Neural cell (in vitro differentiated cells): ENCODE results near the gene SHROOM2. TPM values are rescaled to one million over a fixed set of nuclear protein-coding genes. Genes with fewer than 3 reads are reported as not detected.

ENCODE experiments used
- H2AFZ ChIP-seq: fragments of 200-600, 300-800 bp; sonication (generic), shearing (Covaris generic); 2 replicates; pipeline ENCODE4 v1.6.0; 2014; ENCODE audit warnings: low read depth, mild to moderate bottlenecking, antibody characterized with exemption, low read length, moderate library complexity
- H3F3A ChIP-seq: fragments of 200-600 bp; shearing (Covaris generic); 2 replicates; pipeline ENCODE4 v1.6.1; 2016; ENCODE audit warnings: mild to moderate bottlenecking, moderate library complexity, mixed read lengths, antibody characterized with exemption, low read length; ENCODE audit not compliant: insufficient read depth, poor library complexity, severe bottlenecking
- H3K27ac ChIP-seq: fragments of 200-600, 300-800 bp; sonication (generic), shearing (Covaris generic); 2 replicates; pipeline ENCODE4 v1.5.1; 2014; ENCODE audit warnings: mild to moderate bottlenecking, low read length, moderate library complexity
- H3K27me3 ChIP-seq: fragments of 300-800, 200-600 bp; sonication (generic), shearing (Covaris generic); 2 replicates; pipeline ENCODE4 v1.6.0; 2014; ENCODE audit warnings: mild to moderate bottlenecking, low read depth, low read length, moderate library complexity; ENCODE audit not compliant: insufficient read depth
- H3K36me3 ChIP-seq: fragments of 300-800, 200-600 bp; sonication (generic), shearing (Covaris generic); 2 replicates; pipeline ENCODE4 v1.5.1; 2014; ENCODE audit warnings: mild to moderate bottlenecking, antibody characterized with exemption, low read length, moderate library complexity; ENCODE audit not compliant: insufficient read depth
- H3K4me2 ChIP-seq: fragments of 300-800, 200-600 bp; sonication (generic), shearing (Covaris generic); 2 replicates; pipeline ENCODE4 v1.6.0; 2014; ENCODE audit warnings: mild to moderate bottlenecking, low read length
- H3K4me3 ChIP-seq: fragments of 300-800, 200-600 bp; sonication (generic), shearing (Covaris generic); 2 replicates; pipeline ENCODE4 v1.5.1; 2014; ENCODE audit warnings: mild to moderate bottlenecking, low read length, moderate library complexity
- H3K79me2 ChIP-seq: fragments of 200-600 bp; shearing (Covaris generic); replicated peaks from 2 replicates; pipeline ENCODE4 v1.6.0; 2014; ENCODE audit warnings: mild to moderate bottlenecking, low read length, moderate library complexity; ENCODE audit not compliant: insufficient read depth
- H3K9ac ChIP-seq: fragments of 300-800, 200-600 bp; sonication (generic), shearing (Covaris generic); 2 replicates; pipeline ENCODE4 v1.6.1; 2016; ENCODE audit warnings: mild to moderate bottlenecking, low read length, mixed read lengths
- H3K9me2 ChIP-seq: fragments of 200-600 bp; shearing (Covaris generic); 2 replicates; pipeline ENCODE4 v1.6.1; 2016; ENCODE audit warnings: mild to moderate bottlenecking, low read length, mixed read lengths; ENCODE audit not compliant: insufficient read depth
- H3K9me3 ChIP-seq: fragments of 200-600, 300-800 bp; sonication (generic), shearing (Covaris generic); 2 replicates; pipeline ENCODE4 v1.6.1; 2016; ENCODE audit warnings: mild to moderate bottlenecking, mixed run types, low read length, moderate library complexity, mixed read lengths
- H4K20me1 ChIP-seq: fragments of 200-600 bp; shearing (Covaris generic); 2 replicates; pipeline ENCODE4 v1.6.1; 2016; ENCODE audit warnings: mild to moderate bottlenecking, mixed run types; ENCODE audit not compliant: insufficient read depth
- EP300 ChIP-seq: fragments of 450-650 bp; conservative IDR thresholded peaks from 2 replicates; pipeline ENCODE4 v1.6.1; 2014; ENCODE audit warnings: antibody characterized with exemption, mild to moderate bottlenecking, moderate library complexity; ENCODE audit not compliant: poor library complexity, severe bottlenecking
- EZH2 ChIP-seq: fragments of 200-600, 300-800 bp; shearing (Covaris generic), sonication (generic); IDR thresholded peaks from 2 replicates; pipeline ENCODE4 v1.6.1; 2014; ENCODE audit warnings: antibody characterized with exemption, low read length, borderline replicate concordance, mild to moderate bottlenecking; ENCODE audit not compliant: insufficient read depth, poor library complexity, severe bottlenecking
- MXI1 ChIP-seq: fragments of 450-650 bp; conservative IDR thresholded peaks from 2 replicates; pipeline ENCODE4 v1.6.1; 2014; ENCODE audit warnings: antibody characterized with exemption, mild to moderate bottlenecking; ENCODE audit not compliant: poor library complexity, severe bottlenecking
- POLR2AphosphoS5 ChIP-seq: IDR thresholded peaks from 2 replicates; pipeline ENCODE4 v1.6.1; 2012
- RAD21 ChIP-seq: fragments of 450-650 bp; conservative IDR thresholded peaks from 2 replicates; pipeline ENCODE4 v1.6.1; 2014; ENCODE audit warnings: antibody characterized with exemption, mild to moderate bottlenecking, moderate library complexity
- SMC3 ChIP-seq: fragments of 450-650 bp; conservative IDR thresholded peaks from 2 replicates; pipeline ENCODE4 v1.6.1; 2014; ENCODE audit warnings: antibody characterized with exemption, mild to moderate bottlenecking, moderate library complexity; ENCODE audit not compliant: poor library complexity
- TAF1 ChIP-seq: IDR thresholded peaks from 2 replicates; pipeline ENCODE4 v1.6.1; 2012; ENCODE audit warnings: low read depth
- polyA plus RNA-seq: library from polyadenylated mRNA; depleted of rRNA; stranded (reverse); fragments of >200 nt; gene quantifications from 2 replicates; pipeline ENCODE4 v1.2.3, GENCODE V29; 2014
- TF ChIP-seq, protein P1 (sequence below): fragments of 450-650 bp; IDR thresholded peaks from 2 replicates; pipeline ENCODE4 v1.5.1; 2014; ENCODE audit warnings: antibody characterized with exemption, mild to moderate bottlenecking, moderate library complexity; ENCODE audit not compliant: poor library complexity, severe bottlenecking
- TF ChIP-seq, protein P2 (sequence below): IDR thresholded peaks from 2 replicates; pipeline ENCODE4 v1.6.1; 2012; ENCODE audit warnings: borderline replicate concordance

The SHROOM2 gene
- polyA plus RNA-seq, 1 donor from 2014 or later: 9.2 TPM

GRCh38 chrX:9851890-9852289 lies 65.7 kb downstream of the SHROOM2 start:
- no peaks in the 10 kb centered on the region for H3K9me2 ChIP-seq
- no peak overlapping the region for H3K27ac ChIP-seq
- no peak for TF ChIP-seq RAD21
- no peak for TF ChIP-seq EP300
- TF ChIP-seq POLR2AphosphoS5: no peak
- H3K79me2 ChIP-seq: no peaks in the 10 kb centered on the region
- H4K20me1 ChIP-seq: no peaks in the 10 kb centered on the region
- H3K27me3 ChIP-seq: no peaks in the 10 kb centered on the region
- no peaks in the 10 kb centered on the region for H3F3A ChIP-seq
- no peaks in the 10 kb centered on the region for H3K9me3 ChIP-seq
- H3K4me3 ChIP-seq: no peak overlapping the region
- H2AFZ ChIP-seq: no peak overlapping the region
- H3K9ac ChIP-seq: no peak overlapping the region
- H3K4me2 ChIP-seq: no peak overlapping the region
- no peaks in the 10 kb centered on the region for H3K36me3 ChIP-seq

- H3K36me3 ChIP-seq: no peaks in the 10 kb centered on the region
- no peak overlapping the region for H3K4me2 ChIP-seq
- no peak overlapping the region for H3K27ac ChIP-seq
- H3F3A ChIP-seq: no peaks in the 10 kb centered on the region
- no peak overlapping the region for H3K4me3 ChIP-seq
- H4K20me1 ChIP-seq: no peaks in the 10 kb centered on the region
- no peaks in the 10 kb centered on the region for H3K9me2 ChIP-seq
- H3K9ac ChIP-seq: no peak overlapping the region
- no peaks in the 10 kb centered on the region for H3K9me3 ChIP-seq
- H3K27me3 ChIP-seq: no peaks in the 10 kb centered on the region
- TF ChIP-seq RAD21: no peak
- TF ChIP-seq MXI1: no peak
- TF ChIP-seq TAF1: no peak
- TF ChIP-seq, protein P1, sequence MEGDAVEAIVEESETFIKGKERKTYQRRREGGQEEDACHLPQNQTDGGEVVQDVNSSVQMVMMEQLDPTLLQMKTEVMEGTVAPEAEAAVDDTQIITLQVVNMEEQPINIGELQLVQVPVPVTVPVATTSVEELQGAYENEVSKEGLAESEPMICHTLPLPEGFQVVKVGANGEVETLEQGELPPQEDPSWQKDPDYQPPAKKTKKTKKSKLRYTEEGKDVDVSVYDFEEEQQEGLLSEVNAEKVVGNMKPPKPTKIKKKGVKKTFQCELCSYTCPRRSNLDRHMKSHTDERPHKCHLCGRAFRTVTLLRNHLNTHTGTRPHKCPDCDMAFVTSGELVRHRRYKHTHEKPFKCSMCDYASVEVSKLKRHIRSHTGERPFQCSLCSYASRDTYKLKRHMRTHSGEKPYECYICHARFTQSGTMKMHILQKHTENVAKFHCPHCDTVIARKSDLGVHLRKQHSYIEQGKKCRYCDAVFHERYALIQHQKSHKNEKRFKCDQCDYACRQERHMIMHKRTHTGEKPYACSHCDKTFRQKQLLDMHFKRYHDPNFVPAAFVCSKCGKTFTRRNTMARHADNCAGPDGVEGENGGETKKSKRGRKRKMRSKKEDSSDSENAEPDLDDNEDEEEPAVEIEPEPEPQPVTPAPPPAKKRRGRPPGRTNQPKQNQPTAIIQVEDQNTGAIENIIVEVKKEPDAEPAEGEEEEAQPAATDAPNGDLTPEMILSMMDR: no peak
- TF ChIP-seq, protein P2, sequence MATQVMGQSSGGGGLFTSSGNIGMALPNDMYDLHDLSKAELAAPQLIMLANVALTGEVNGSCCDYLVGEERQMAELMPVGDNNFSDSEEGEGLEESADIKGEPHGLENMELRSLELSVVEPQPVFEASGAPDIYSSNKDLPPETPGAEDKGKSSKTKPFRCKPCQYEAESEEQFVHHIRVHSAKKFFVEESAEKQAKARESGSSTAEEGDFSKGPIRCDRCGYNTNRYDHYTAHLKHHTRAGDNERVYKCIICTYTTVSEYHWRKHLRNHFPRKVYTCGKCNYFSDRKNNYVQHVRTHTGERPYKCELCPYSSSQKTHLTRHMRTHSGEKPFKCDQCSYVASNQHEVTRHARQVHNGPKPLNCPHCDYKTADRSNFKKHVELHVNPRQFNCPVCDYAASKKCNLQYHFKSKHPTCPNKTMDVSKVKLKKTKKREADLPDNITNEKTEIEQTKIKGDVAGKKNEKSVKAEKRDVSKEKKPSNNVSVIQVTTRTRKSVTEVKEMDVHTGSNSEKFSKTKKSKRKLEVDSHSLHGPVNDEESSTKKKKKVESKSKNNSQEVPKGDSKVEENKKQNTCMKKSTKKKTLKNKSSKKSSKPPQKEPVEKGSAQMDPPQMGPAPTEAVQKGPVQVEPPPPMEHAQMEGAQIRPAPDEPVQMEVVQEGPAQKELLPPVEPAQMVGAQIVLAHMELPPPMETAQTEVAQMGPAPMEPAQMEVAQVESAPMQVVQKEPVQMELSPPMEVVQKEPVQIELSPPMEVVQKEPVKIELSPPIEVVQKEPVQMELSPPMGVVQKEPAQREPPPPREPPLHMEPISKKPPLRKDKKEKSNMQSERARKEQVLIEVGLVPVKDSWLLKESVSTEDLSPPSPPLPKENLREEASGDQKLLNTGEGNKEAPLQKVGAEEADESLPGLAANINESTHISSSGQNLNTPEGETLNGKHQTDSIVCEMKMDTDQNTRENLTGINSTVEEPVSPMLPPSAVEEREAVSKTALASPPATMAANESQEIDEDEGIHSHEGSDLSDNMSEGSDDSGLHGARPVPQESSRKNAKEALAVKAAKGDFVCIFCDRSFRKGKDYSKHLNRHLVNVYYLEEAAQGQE: no peak
- TF ChIP-seq EZH2: no peak
- no peak for TF ChIP-seq EP300
- TF ChIP-seq POLR2AphosphoS5: no peak
- no peak overlapping the region for H2AFZ ChIP-seq
- H3K79me2 ChIP-seq: no peaks in the 10 kb centered on the region
Observed at GRCh38 chrX:9853307-9853706, 67.1 kb downstream of the SHROOM2 start.

- Histone ChIP-seq H3K4me3 (no peak overlapping the region), H3K4me2 (no peak overlapping the region), H3K9me3 (no peaks in the 10 kb centered on the region), H3K27me3 (no peaks in the 10 kb centered on the region), H3K79me2 (no peaks in the 10 kb centered on the region), H4K20me1 (no peaks in the 10 kb centered on the region), H3K27ac (no peak overlapping the region), H2AFZ (no peak overlapping the region), H3F3A (no peaks in the 10 kb centered on the region), H3K36me3 (no peaks in the 10 kb centered on the region), H3K9ac (no peak overlapping the region), H3K9me2 (no peaks in the 10 kb centered on the region)
- TF ChIP-seq TAF1 (no peak), EP300 (no peak), SMC3 (no peak), EZH2 (no peak), MXI1 (no peak), POLR2AphosphoS5 (no peak)
- TF ChIP-seq, protein P1: no peak
Observed at GRCh38 chrX:9855561-9856283, 69.5 kb downstream of the SHROOM2 start.
